HL-60 (cell line): ENCODE measurements around the gene HOMER1.

Experiments used
- CTCF ChIP-seq: IDR thresholded peaks from one replicate; pipeline ENCODE4 v1.5.1; 2011; ENCODE audit warnings: low read length, control low read depth, inconsistent platforms; ENCODE audit not compliant: insufficient read depth
- POLR2AphosphoS5 ChIP-seq: IDR thresholded peaks from 2 replicates; pipeline ENCODE4 v1.6.1; 2012; ENCODE audit warnings: low read depth

GRCh38 chr5:79333852-79334557, 179.9 kb downstream of the HOMER1 start:
- no peak for TF ChIP-seq CTCF
- no peak for TF ChIP-seq POLR2AphosphoS5
